ENCODE results near the gene GP2.

Gene GP2

GRCh38 chr16:20289571-20289970 is 37.7 kb downstream of the GP2 start:
- H3K27me3 ChIP-seq (replicated peaks; ENCODE audit: control insufficient read depth, insufficient read depth, low read length, poor library complexity, severe bottlenecking) = no peaks in the 10 kb centered on the region
- no peaks in the 10 kb centered on the region for H3K9me3 ChIP-seq (ENCODE audit: control insufficient read depth, low read length)
- no peaks in the 10 kb centered on the region for H3K36me3 ChIP-seq (ENCODE audit: control insufficient read depth, insufficient read depth, low read length)
- no peak overlapping the region for H3K4me3 ChIP-seq (ENCODE audit: insufficient read depth, low read depth, low read length, poor library complexity, severe bottlenecking)
- H3K4me1 ChIP-seq (ENCODE audit: control insufficient read depth, insufficient read depth, low read length, poor library complexity, severe bottlenecking) = no peaks in the 10 kb centered on the region
- DNase-seq = no peak
- H3K27ac ChIP-seq (ENCODE audit: insufficient read depth, low read length, poor library complexity, severe bottlenecking) = no peak overlapping the region

- DNase-seq = no peak
- Histone ChIP-seq H3K4me3 (ENCODE audit: insufficient read depth, low read depth, low read length, poor library complexity, severe bottlenecking) (no peak overlapping the region), H3K36me3 (ENCODE audit: control insufficient read depth, insufficient read depth, low read length) (no peaks in the 10 kb centered on the region), H3K4me1 (ENCODE audit: control insufficient read depth, insufficient read depth, low read length, poor library complexity, severe bottlenecking) (no peaks in the 10 kb centered on the region), H3K9me3 (ENCODE audit: control insufficient read depth, low read length) (no peaks in the 10 kb centered on the region), H3K27me3 (replicated peaks; ENCODE audit: control insufficient read depth, insufficient read depth, low read length, poor library complexity, severe bottlenecking) (no peaks in the 10 kb centered on the region), H3K27ac (ENCODE audit: insufficient read depth, low read length, poor library complexity, severe bottlenecking) (no peak overlapping the region)
Observed at GRCh38 chr16:20285993-20286499, 41.3 kb downstream of the GP2 start.

GRCh38 chr16:20280259-20280658 is 47.1 kb downstream of the GP2 start:
- no peak overlapping the region for H3K4me3 ChIP-seq (ENCODE audit: insufficient read depth, low read depth, low read length, poor library complexity, severe bottlenecking)
- H3K27me3 ChIP-seq (replicated peaks; ENCODE audit: control insufficient read depth, insufficient read depth, low read length, poor library complexity, severe bottlenecking) = no peaks in the 10 kb centered on the region
- H3K9me3 ChIP-seq (ENCODE audit: control insufficient read depth, low read length) = no peaks in the 10 kb centered on the region
- H3K4me1 ChIP-seq (ENCODE audit: control insufficient read depth, insufficient read depth, low read length, poor library complexity, severe bottlenecking) = no peaks in the 10 kb centered on the region
- H3K27ac ChIP-seq (ENCODE audit: insufficient read depth, low read length, poor library complexity, severe bottlenecking) = no peak overlapping the region
- H3K36me3 ChIP-seq (ENCODE audit: control insufficient read depth, insufficient read depth, low read length) = no peaks in the 10 kb centered on the region
- DNase-seq = no peak

- DNase-seq = no peak
- no peaks in the 10 kb centered on the region for H3K27me3 ChIP-seq (replicated peaks; ENCODE audit: control insufficient read depth, insufficient read depth, low read length, poor library complexity, severe bottlenecking)
Observed at GRCh38 chr16:20271893-20272292, 55.4 kb downstream of the GP2 start.

GRCh38 chr16:20268409-20268808 is 58.9 kb downstream of the GP2 start:
- no peaks in the 10 kb centered on the region for H3K9me3 ChIP-seq (ENCODE audit: control insufficient read depth, low read length)
- H3K4me3 ChIP-seq (ENCODE audit: insufficient read depth, low read depth, low read length, poor library complexity, severe bottlenecking) = no peak overlapping the region
- H3K27me3 ChIP-seq (replicated peaks; ENCODE audit: control insufficient read depth, insufficient read depth, low read length, poor library complexity, severe bottlenecking) = no peaks in the 10 kb centered on the region
- H3K36me3 ChIP-seq (ENCODE audit: control insufficient read depth, insufficient read depth, low read length) = no peaks in the 10 kb centered on the region
- H3K4me1 ChIP-seq (ENCODE audit: control insufficient read depth, insufficient read depth, low read length, poor library complexity, severe bottlenecking) = no peaks in the 10 kb centered on the region
- DNase-seq = no peak
- no peak overlapping the region for H3K27ac ChIP-seq (ENCODE audit: insufficient read depth, low read length, poor library complexity, severe bottlenecking)

More at GRCh38 chr16:20271893-20272292, 55.4 kb downstream of the GP2 start:
- H3K36me3 ChIP-seq (ENCODE audit: control insufficient read depth, insufficient read depth, low read length) = no peaks in the 10 kb centered on the region
- H3K4me1 ChIP-seq (ENCODE audit: control insufficient read depth, insufficient read depth, low read length, poor library complexity, severe bottlenecking) = no peaks in the 10 kb centered on the region
- no peak overlapping the region for H3K27ac ChIP-seq (ENCODE audit: insufficient read depth, low read length, poor library complexity, severe bottlenecking)
- no peaks in the 10 kb centered on the region for H3K9me3 ChIP-seq (ENCODE audit: control insufficient read depth, low read length)
- no peak overlapping the region for H3K4me3 ChIP-seq (ENCODE audit: insufficient read depth, low read depth, low read length, poor library complexity, severe bottlenecking)

GRCh38 chr16:20265019-20265418 is 62.3 kb downstream of the GP2 start:
- H3K36me3 ChIP-seq (ENCODE audit: control insufficient read depth, insufficient read depth, low read length) = no peaks in the 10 kb centered on the region
- H3K27ac ChIP-seq (ENCODE audit: insufficient read depth, low read length, poor library complexity, severe bottlenecking) = no peak overlapping the region
- no peaks in the 10 kb centered on the region for H3K9me3 ChIP-seq (ENCODE audit: control insufficient read depth, low read length)
- no peak overlapping the region for H3K4me3 ChIP-seq (ENCODE audit: insufficient read depth, low read depth, low read length, poor library complexity, severe bottlenecking)
- DNase-seq = no peak
- no peaks in the 10 kb centered on the region for H3K4me1 ChIP-seq (ENCODE audit: control insufficient read depth, insufficient read depth, low read length, poor library complexity, severe bottlenecking)
- H3K27me3 ChIP-seq (replicated peaks; ENCODE audit: control insufficient read depth, insufficient read depth, low read length, poor library complexity, severe bottlenecking) = no peaks in the 10 kb centered on the region

- H3K4me1 ChIP-seq (ENCODE audit: control insufficient read depth, insufficient read depth, low read length, poor library complexity, severe bottlenecking) = no peaks in the 10 kb centered on the region
- no peak overlapping the region for H3K27ac ChIP-seq (ENCODE audit: insufficient read depth, low read length, poor library complexity, severe bottlenecking)
- no peaks in the 10 kb centered on the region for H3K27me3 ChIP-seq (replicated peaks; ENCODE audit: control insufficient read depth, insufficient read depth, low read length, poor library complexity, severe bottlenecking)
- no peak for DNase-seq
- H3K4me3 ChIP-seq (ENCODE audit: insufficient read depth, low read depth, low read length, poor library complexity, severe bottlenecking) = no peak overlapping the region
- H3K36me3 ChIP-seq (ENCODE audit: control insufficient read depth, insufficient read depth, low read length) = no peaks in the 10 kb centered on the region
- H3K9me3 ChIP-seq (ENCODE audit: control insufficient read depth, low read length) = no peaks in the 10 kb centered on the region
Observed at GRCh38 chr16:20263138-20263855, 64.0 kb downstream of the GP2 start.

- no peaks in the 10 kb centered on the region for H3K36me3 ChIP-seq (ENCODE audit: control insufficient read depth, insufficient read depth, low read length)
- no peaks in the 10 kb centered on the region for H3K27me3 ChIP-seq (replicated peaks; ENCODE audit: control insufficient read depth, insufficient read depth, low read length, poor library complexity, severe bottlenecking)
- H3K4me3 ChIP-seq (ENCODE audit: insufficient read depth, low read depth, low read length, poor library complexity, severe bottlenecking) = no peak overlapping the region
- H3K9me3 ChIP-seq (ENCODE audit: control insufficient read depth, low read length) = no peaks in the 10 kb centered on the region
- no peak overlapping the region for H3K27ac ChIP-seq (ENCODE audit: insufficient read depth, low read length, poor library complexity, severe bottlenecking)
- DNase-seq = no peak
- no peaks in the 10 kb centered on the region for H3K4me1 ChIP-seq (ENCODE audit: control insufficient read depth, insufficient read depth, low read length, poor library complexity, severe bottlenecking)
Observed at GRCh38 chr16:20262248-20262647, 65.1 kb downstream of the GP2 start.

- no peak for DNase-seq
- Histone ChIP-seq H3K27ac (ENCODE audit: insufficient read depth, low read length, poor library complexity, severe bottlenecking) (no peak overlapping the region), H3K27me3 (replicated peaks; ENCODE audit: control insufficient read depth, insufficient read depth, low read length, poor library complexity, severe bottlenecking) (no peaks in the 10 kb centered on the region), H3K4me1 (ENCODE audit: control insufficient read depth, insufficient read depth, low read length, poor library complexity, severe bottlenecking) (no peaks in the 10 kb centered on the region), H3K36me3 (ENCODE audit: control insufficient read depth, insufficient read depth, low read length) (no peaks in the 10 kb centered on the region), H3K4me3 (ENCODE audit: insufficient read depth, low read depth, low read length, poor library complexity, severe bottlenecking) (no peak overlapping the region), H3K9me3 (ENCODE audit: control insufficient read depth, low read length) (no peaks in the 10 kb centered on the region)
Observed at GRCh38 chr16:20260215-20261009, 66.9 kb downstream of the GP2 start.

All from effector memory CD4-positive, alpha-beta T cell (primary cell).